A549 (cell line): ENCODE measurements around the gene CX3CL1.

ENCODE experiments used
- SMC3 ChIP-seq: fragments of >200 bp; sonication (Bioruptor Twin); formaldehyde crosslinking; IDR thresholded peaks from 3 replicates; pipeline ENCODE4 v1.6.1; 2018; ENCODE audit warnings: inconsistent platforms
- TF ChIP-seq, protein P1 (sequence below): fragments of >200 bp; sonication (Bioruptor Twin); formaldehyde crosslinking; IDR thresholded peaks from 3 replicates; pipeline ENCODE4 v1.5.1; 2016

DNA sequence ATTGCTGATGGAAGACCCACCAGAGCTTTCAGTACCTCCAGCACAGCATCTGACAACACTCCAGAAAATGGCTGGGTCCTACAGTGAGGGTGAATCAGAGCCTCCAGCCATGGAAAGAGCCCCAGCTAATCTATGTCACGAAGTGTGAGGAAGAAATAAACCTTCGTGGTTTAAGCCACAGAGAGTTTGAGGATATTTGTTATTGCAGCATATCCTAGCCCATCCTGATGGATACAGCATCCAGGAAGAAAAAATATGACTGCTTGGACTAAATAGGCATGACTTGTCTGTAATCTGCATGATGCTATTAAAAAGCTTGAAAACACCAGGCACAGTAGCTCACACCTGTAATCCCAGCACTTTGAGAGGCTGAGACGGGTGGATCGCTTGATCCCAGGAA lies 19.0 kb downstream of the CX3CL1 start:
- TF ChIP-seq, protein P1, sequence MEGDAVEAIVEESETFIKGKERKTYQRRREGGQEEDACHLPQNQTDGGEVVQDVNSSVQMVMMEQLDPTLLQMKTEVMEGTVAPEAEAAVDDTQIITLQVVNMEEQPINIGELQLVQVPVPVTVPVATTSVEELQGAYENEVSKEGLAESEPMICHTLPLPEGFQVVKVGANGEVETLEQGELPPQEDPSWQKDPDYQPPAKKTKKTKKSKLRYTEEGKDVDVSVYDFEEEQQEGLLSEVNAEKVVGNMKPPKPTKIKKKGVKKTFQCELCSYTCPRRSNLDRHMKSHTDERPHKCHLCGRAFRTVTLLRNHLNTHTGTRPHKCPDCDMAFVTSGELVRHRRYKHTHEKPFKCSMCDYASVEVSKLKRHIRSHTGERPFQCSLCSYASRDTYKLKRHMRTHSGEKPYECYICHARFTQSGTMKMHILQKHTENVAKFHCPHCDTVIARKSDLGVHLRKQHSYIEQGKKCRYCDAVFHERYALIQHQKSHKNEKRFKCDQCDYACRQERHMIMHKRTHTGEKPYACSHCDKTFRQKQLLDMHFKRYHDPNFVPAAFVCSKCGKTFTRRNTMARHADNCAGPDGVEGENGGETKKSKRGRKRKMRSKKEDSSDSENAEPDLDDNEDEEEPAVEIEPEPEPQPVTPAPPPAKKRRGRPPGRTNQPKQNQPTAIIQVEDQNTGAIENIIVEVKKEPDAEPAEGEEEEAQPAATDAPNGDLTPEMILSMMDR, result no peak
- TF ChIP-seq SMC3, result no peak
